Ectodermal cell (in vitro differentiated cells): ENCODE data around the gene FAM174C.

Source experiments
- H3K27ac ChIP-seq: 2 replicates; pipeline ENCODE4 v1.7.0; 2013; ENCODE audit warnings: mild to moderate bottlenecking, low read depth, low read length; ENCODE audit not compliant: insufficient read depth, poor library complexity, severe bottlenecking
- H3K27me3 ChIP-seq: 2 replicates; pipeline ENCODE4 v1.7.0; 2013; ENCODE audit warnings: mild to moderate bottlenecking, low read length; ENCODE audit not compliant: insufficient read depth, control insufficient read depth, poor library complexity, severe bottlenecking
- H3K36me3 ChIP-seq: one replicate; pipeline ENCODE4 v1.7.0; 2013; ENCODE audit warnings: low read length; ENCODE audit not compliant: control insufficient read depth, insufficient read depth
- H3K4me1 ChIP-seq: one replicate; pipeline ENCODE4 v1.7.0; 2013; ENCODE audit warnings: low read length; ENCODE audit not compliant: control insufficient read depth, insufficient read depth
- H3K4me3 ChIP-seq: 2 replicates; pipeline ENCODE4 v1.7.0; 2013; ENCODE audit warnings: low read depth, low read length, control low read depth; ENCODE audit not compliant: insufficient read depth
- H3K9me3 ChIP-seq: 2 replicates; pipeline ENCODE4 v1.7.0; 2013; ENCODE audit warnings: mild to moderate bottlenecking, low read length, moderate library complexity; ENCODE audit not compliant: control insufficient read depth
- WGBS, 2 experiments: methylation state at CpG; one replicate each; pipeline ENCODE4 v1.1.7; 2013; ENCODE audit warnings: missing lambda C conversion rate in 2 of 2; 5-methylcytosine and 5-hydroxymethylcytosine counted together

FAM174C gene

DNA sequence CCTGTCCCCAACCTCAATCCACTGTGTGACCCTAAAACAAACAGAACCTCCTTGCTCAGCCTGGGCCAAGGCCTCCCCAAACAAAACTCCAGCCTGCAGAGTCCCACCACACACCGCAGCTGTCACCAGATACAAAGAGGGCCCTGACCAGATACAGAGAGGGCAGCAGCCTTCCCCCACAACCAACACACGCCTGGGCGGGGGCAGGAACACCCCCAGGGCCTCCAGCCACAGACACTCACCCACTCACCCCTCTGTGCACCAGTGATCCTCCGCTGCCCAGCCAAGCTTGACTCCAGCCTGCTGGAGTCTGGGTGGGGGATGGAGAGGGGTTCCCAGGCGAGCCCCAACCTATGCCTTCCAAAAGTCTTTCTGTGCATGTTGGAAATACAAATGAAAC lies 12.1 kb upstream of the FAM174C start:
- H3K9me3 ChIP-seq, result no peaks in the 10 kb centered on the region

DNA sequence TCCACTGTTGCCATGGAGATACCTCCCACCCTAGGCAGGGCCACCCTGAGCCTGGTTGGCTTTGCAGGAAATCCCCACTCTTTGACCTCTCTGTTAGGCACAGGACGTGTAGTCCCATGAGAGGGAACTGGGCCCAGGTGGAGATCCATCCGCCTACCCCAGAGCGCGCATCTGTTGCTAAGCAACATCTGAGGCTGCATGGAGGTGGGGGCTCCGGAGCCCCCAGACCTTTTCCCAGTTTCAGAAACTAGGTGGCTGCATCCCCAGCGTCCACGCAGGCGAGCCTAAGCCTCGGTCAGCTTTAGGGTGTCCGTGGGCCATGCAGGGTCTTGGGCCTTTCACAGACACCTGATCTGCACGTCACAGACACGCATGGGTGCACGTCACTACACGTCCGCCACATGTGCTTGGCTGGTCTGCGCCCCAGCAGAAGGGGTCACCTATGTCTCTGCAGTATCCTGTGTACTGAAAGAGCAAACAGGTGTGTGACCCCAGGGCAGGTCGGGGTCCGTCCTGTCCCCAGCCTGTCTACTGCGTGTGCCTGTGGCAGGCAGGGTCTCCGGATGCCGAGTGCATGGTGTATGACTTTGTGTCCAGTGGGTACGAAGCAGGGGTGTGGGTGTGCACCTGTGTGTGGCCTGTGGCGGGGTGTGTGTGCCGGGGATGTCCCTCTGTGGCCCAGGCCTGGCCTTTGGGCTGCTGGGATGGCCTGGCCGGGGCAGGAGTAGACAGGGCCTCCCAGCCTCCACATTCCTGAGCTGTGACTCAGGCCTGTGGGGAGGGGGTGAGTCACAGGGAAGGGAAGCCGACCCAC lies 10.3 kb upstream of the FAM174C start:
- 66 to 68% methylated on average over 26 of the region's 26 CpGs for WGBS, 2 experiments
- Histone ChIP-seq H3K9me3 (no peaks in the 10 kb centered on the region), H3K36me3 (no peaks in the 10 kb centered on the region), H3K4me3 (no peak overlapping the region), H3K4me1 (peaks cover 61% of the 10 kb centered on the region), H3K27ac (peak overlapping the region; percentile 77), H3K27me3 (peaks cover 16% of the 10 kb centered on the region)

More for the DNA sequence above, 12.1 kb upstream of the FAM174C start:
- Histone ChIP-seq H3K4me1 (peaks cover 67% of the 10 kb centered on the region), H3K36me3 (no peaks in the 10 kb centered on the region), H3K4me3 (no peak overlapping the region), H3K27ac (no peak overlapping the region), H3K27me3 (peaks cover 13% of the 10 kb centered on the region)
- WGBS, 2 experiments, result 69% methylated on average over 5 of the region's 5 CpGs

DNA sequence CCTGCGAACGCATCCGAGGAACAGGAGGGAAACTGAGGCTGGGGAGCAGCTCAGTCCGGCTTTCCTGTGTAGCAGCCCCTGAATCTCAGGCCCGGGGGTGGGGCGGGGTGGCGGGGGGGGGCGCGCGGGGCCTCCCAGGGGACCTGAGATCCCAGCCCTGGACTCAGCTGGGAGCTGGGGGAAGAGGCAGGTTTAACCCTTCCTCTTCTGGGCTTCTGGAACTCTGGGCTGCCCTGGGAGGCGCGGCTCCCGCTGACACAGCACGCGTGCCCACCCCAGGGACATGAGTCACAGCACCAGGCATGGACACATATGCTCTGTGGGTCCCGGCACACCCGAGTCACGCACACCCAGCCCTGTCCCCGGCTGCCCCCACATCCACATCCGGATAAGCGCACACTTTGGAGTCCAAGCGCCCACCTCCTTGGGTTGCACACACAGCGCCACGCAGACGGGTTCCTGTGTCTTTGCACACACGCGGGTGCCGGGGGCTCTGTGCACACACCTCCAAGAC lies 9.7 kb upstream of the FAM174C start:
- peaks cover 16% of the 10 kb centered on the region for H3K27me3 ChIP-seq
- H3K4me3 ChIP-seq, result peak overlapping the region; percentile 58
- peaks cover 61% of the 10 kb centered on the region for H3K4me1 ChIP-seq
- peak overlapping the region; percentile 28 for H3K27ac ChIP-seq
- H3K9me3 ChIP-seq, result no peaks in the 10 kb centered on the region
- 6% methylated on average over 28 of the region's 28 CpGs for WGBS, 2 experiments
- H3K36me3 ChIP-seq, result no peaks in the 10 kb centered on the region

DNA sequence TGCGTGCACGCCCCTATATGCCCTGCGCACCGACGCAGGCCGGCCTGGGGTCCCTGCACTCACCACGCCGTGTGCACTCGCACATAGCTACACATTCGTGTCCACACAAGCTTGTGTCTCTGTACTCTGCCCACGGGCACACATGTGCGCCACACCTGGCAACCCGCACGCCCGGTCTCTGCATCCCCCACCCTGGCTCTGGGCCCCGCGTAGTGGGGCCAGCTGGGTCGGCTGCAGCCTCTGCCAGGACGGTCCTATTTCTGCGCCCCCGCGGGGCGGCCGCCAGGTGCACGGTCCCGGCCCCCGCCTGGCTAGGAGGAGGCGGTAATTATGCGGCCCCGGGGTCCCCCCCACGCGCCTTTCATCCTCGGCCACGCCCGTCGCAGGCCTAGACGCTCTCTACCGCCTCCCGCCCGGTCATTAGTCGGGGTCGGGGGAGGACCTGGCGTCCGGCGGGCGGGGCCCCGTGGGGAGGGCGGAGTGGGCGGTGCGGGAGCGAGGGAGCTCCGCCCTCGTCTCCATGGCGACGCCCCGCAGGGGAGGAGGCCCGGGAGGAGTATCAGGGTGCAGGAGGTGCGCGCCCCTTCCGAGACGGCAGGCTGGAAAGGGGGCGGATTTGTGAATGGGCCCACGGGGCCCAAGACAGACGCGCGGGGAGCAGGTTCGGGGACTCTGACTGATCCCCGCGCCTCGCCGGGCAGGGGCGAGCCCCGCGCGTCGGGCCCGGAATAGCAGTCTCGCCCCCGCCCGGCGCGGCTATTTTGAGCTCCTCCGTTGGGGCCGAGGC lies 9.0 kb upstream of the FAM174C start:
- WGBS, 2 experiments, result 1 to 2% methylated on average over 84 of the region's 84 CpGs
- peaks cover 2% of the 10 kb centered on the region for H3K36me3 ChIP-seq
- H3K4me3 ChIP-seq, result peak overlapping the region; percentile 58
- peaks cover 16% of the 10 kb centered on the region for H3K27me3 ChIP-seq
- no peaks in the 10 kb centered on the region for H3K9me3 ChIP-seq
- peaks cover 66% of the 10 kb centered on the region for H3K4me1 ChIP-seq
- peak overlapping the region; percentile 66 for H3K27ac ChIP-seq

DNA sequence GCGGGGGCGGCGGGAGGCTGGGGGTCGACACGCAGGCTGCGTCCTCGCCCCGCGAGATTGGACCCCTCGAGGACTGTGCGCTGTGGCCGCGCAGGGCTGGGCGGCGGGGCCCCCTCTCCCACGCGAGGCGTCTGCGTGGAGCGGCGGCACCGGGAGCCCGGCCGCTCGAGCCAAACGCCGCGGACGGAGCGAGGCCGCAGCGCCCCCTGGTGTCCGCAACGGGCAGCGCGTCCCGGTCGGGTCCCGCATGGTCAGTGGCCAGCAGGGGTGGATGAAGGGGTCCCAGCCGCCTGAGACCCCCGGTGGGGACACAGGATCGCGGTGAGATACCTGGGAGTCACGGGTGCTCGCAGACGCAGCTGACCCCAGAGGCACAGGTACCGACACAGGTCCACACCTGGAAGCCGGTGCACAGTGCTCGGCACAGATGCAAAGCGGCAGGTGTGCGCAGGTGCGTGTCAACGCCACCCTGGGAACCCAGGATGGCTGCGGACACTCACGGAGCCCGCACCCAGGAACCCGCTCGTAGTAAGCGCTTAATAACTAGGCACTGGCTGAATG lies 8.3 kb upstream of the FAM174C start:
- Histone ChIP-seq H3K4me3 (peak overlapping the region; percentile 58), H3K4me1 (peaks cover 61% of the 10 kb centered on the region), H3K27ac (peak overlapping the region; percentile 66), H3K9me3 (no peaks in the 10 kb centered on the region), H3K27me3 (peaks cover 16% of the 10 kb centered on the region), H3K36me3 (peaks cover 9% of the 10 kb centered on the region)
- WGBS, 2 experiments, result 2% methylated on average over 59 of the region's 59 CpGs

DNA sequence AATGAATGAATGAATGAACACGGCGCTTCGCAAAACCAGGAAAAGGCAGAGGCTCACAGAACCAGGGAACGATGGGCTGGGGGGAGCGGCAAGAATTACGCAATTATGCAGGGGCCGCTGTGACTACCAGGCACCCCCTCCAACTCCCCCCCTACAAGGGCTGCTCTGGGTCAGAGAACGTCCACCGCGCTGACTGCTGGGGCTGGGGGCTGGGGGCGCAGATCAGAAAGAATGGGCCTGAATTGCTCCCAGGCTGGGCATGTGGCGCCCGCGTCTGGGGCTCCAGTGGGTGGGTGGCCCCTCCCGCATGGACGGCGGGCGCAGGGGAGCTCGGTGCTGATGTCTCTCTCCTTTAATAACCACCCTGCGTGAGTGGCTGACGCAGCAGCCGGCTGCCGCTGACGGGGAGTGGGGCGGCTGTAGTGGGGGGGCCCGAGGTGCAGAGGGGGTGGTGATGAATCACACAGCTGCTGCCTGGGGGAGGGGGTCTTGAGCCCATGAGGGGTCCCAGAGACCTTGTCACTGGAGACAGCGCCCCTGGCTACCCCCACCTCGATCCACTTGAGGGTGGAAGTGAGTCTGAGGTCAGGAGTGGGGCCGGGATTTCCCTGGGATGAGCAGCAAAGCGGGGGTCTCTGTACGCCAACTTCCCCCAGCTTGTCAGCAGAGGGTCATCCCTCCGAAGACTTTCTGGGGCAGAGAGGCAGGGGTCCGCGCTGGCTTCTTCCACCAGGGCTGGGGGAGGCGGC lies 7.7 kb upstream of the FAM174C start:
- WGBS, 2 experiments, result 25% methylated on average over 35 of the region's 35 CpGs
- peaks cover 55% of the 10 kb centered on the region for H3K4me1 ChIP-seq
- no peaks in the 10 kb centered on the region for H3K9me3 ChIP-seq
- H3K27ac ChIP-seq, result no peak overlapping the region
- H3K27me3 ChIP-seq, result peaks cover 16% of the 10 kb centered on the region
- peak overlapping the region; percentile 58 for H3K4me3 ChIP-seq
- H3K36me3 ChIP-seq, result peaks cover 14% of the 10 kb centered on the region

DNA sequence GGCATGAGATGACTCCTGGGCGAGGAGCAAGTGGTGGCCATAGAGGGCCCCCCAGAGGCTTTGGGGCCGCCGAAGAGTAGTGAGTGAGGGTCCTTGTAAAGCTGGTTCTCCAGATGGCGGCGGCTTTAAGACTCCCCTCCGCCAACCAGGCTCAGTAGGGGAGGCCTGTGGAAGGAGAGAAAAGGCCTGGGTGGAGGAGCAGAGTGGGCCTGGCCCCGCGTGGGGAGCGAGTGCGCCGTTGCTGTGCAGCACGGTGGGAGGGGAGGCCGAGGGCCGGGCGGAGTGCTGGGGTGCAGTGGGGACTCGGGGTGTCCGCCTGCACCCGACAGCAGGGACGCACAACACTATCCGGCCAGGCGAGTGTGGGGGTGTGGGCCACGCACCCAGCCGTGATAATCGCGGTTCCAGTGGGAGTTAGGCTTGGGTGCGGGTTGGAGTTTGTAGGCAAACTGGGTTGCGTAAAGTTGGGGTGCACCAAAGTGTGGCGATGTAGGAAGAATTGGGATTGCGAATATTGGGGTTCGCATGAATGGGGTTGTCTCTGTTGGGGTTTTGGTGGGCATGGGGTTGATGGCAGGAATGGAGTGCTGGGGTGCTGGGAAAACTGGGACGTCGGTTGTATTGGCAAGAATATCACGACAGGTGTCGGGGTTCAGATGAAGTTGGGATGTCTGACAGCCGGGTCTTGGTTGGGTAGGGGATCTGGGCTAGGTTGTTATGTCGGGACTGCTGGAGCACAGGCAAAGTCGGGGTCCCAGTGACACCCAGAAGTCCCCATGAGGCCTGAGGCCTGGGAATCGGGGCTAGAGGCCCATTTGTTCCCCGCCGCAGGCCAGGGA lies 6.9 kb upstream of the FAM174C start:
- WGBS, 2 experiments, result 63 to 65% methylated on average over 40 of the region's 40 CpGs
- Histone ChIP-seq H3K4me3 (peak overlapping the region; percentile 58), H3K9me3 (no peaks in the 10 kb centered on the region), H3K36me3 (peaks cover 22% of the 10 kb centered on the region), H3K27me3 (peaks cover 16% of the 10 kb centered on the region), H3K4me1 (peaks cover 55% of the 10 kb centered on the region), H3K27ac (no peak overlapping the region)

DNA sequence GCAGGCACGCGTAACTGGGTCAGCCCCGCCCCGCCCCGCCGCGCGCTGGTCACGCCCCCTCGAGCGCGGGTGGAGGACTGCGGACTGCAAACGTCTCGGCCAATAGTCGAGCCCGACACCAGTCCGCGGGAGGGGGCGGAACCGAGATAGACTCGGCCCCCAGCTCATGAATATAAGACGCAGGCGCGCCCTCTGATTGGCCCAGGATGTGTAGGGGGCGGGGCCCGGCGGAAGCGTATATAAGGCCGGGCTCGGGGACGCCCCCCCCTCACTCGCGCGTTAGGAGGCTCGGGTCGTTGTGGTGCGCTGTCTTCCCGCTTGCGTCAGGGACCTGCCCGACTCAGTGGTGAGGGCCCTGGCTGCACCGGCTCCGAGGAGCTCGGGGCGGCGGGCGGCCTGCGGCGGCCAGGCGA lies 6.3 kb upstream of the FAM174C start, which contains the start of gene CIRBP:
CIRBP (plus strand) TSS at position 268 of the 413 bp plus-strand sequence. CDS start 1,602 bp downstream, outside the sequence.
- H3K27me3 ChIP-seq, result peaks cover 16% of the 10 kb centered on the region
- H3K9me3 ChIP-seq, result no peaks in the 10 kb centered on the region
- peaks cover 27% of the 10 kb centered on the region for H3K36me3 ChIP-seq
- peak within 1 kb of the TSS; percentile 68 for H3K4me3 ChIP-seq
- peak within 1 kb of the TSS; percentile 97 for H3K27ac ChIP-seq
- WGBS, 2 experiments, result 0 to 1% methylated on average over 50 of the region's 50 CpGs
- H3K4me1 ChIP-seq, result peaks cover 54% of the 10 kb centered on the region
